Calu3 (cell line): ENCODE results near the gene PPA1. TPM values are rescaled to one million over a fixed set of nuclear protein-coding genes. Genes with fewer than 3 reads are reported as not detected.

Experiments
- BruUV-seq: library from RNA; stranded (reverse); fragments of 400-500 nt; replicated peaks from 2 replicates; lab custom pipeline; 2021; lab: Mats Ljungman, UMichigan
- CTCF ChIA-PET: fragments of 300-600 bp; sonication (Branson Sonifier 250); formaldehyde crosslinking; loops from one replicate; lab custom pipeline; 2022; ENCODE audit warnings: antibody characterized with exemption; lab: Charles Lee
- DNase-seq: peaks from one replicate; pipeline ENCODE4 v3.0.0; 2022
- H3K27ac Mint-ChIP-seq: one replicate; pipeline ENCODE4 v1.8.0; 2022; ENCODE audit warnings: mixed read lengths; ENCODE audit not compliant: unreplicated experiment
- H3K27me3 Mint-ChIP-seq: one replicate; pipeline ENCODE4 v1.8.0; 2022; ENCODE audit warnings: mixed read lengths; ENCODE audit not compliant: unreplicated experiment
- H3K36me3 Mint-ChIP-seq: one replicate; pipeline ENCODE4 v1.8.0; 2022; ENCODE audit warnings: mild to moderate bottlenecking, moderate library complexity, mixed read lengths; ENCODE audit not compliant: insufficient read depth, unreplicated experiment
- H3K4me1 Mint-ChIP-seq: one replicate; pipeline ENCODE4 v1.8.0; 2022; ENCODE audit warnings: mild to moderate bottlenecking, low read depth, mixed read lengths; ENCODE audit not compliant: unreplicated experiment
- H3K4me3 Mint-ChIP-seq: one replicate; pipeline ENCODE4 v1.8.0; 2022; ENCODE audit warnings: mild to moderate bottlenecking, low read depth, moderate library complexity, mixed read lengths; ENCODE audit not compliant: unreplicated experiment
- H3K9me3 Mint-ChIP-seq: one replicate; pipeline ENCODE4 v1.8.0; 2022; ENCODE audit warnings: low read depth, mixed read lengths; ENCODE audit not compliant: unreplicated experiment
- CTCF ChIP-seq: fragments of 200-600 bp; IDR thresholded peaks from one replicate; pipeline ENCODE4 v1.8.0; 2022; ENCODE audit warnings: antibody characterized with exemption; ENCODE audit not compliant: unreplicated experiment
- intact Hi-C: fragments of 100-400 bp; cut with micrococcal nuclease; formaldehyde crosslinking; loops from one replicate; pipeline ENCODE4 v1.10.0; 2022; ENCODE audit not compliant: unreplicated experiment
- total RNA-seq: library from RNA; stranded (reverse); gene quantifications from 2 replicates; pipeline ENCODE4 v1.2.3, GENCODE V29; 2022

Gene PPA1
- total RNA-seq, 1 experiment from 2014 or later: 280 TPM

- Mint-ChIP-seq H3K36me3 (peaks cover 65% of the 10 kb centered on the region), H3K9me3 (no peaks in the 10 kb centered on the region), H3K27me3 (no peaks in the 10 kb centered on the region), H3K4me3 (no peak overlapping the region), H3K4me1 (peaks cover 37% of the 10 kb centered on the region), H3K27ac (no peak overlapping the region)
- CTCF ChIA-PET: no interaction called here
- no TSS peak for BruUV-seq
- no peak for TF ChIP-seq CTCF
- intact Hi-C loops: no loop called here
- no peak for DNase-seq
Measured at GRCh38 chr10:70166394-70166793, 66.8 kb downstream of the PPA1 start.

- intact Hi-C loops: no loop called here
- H3K4me1 Mint-ChIP-seq: peaks cover 34% of the 10 kb centered on the region
- H3K36me3 Mint-ChIP-seq: peaks cover 48% of the 10 kb centered on the region
- no peak overlapping the region for H3K4me3 Mint-ChIP-seq
- no TSS peak for BruUV-seq
- no peak for DNase-seq
- H3K9me3 Mint-ChIP-seq: no peaks in the 10 kb centered on the region
- H3K27me3 Mint-ChIP-seq: no peaks in the 10 kb centered on the region
- CTCF ChIA-PET: no interaction called here
- no peak overlapping the region for H3K27ac Mint-ChIP-seq
- TF ChIP-seq CTCF: no peak
Measured at GRCh38 chr10:70164163-70164562, 69.1 kb downstream of the PPA1 start.

- Mint-ChIP-seq H3K36me3 (peaks cover 46% of the 10 kb centered on the region), H3K9me3 (no peaks in the 10 kb centered on the region), H3K4me1 (peaks cover 28% of the 10 kb centered on the region), H3K27ac (no peak overlapping the region), H3K4me3 (no peak overlapping the region), H3K27me3 (no peaks in the 10 kb centered on the region)
- intact Hi-C loops: no loop called here
- CTCF ChIA-PET: no interaction called here
- TF ChIP-seq CTCF: no peak
- no TSS peak for BruUV-seq
- DNase-seq: no peak
Measured at GRCh38 chr10:70163448-70163847, 69.8 kb downstream of the PPA1 start.

- Mint-ChIP-seq H3K27me3 (no peaks in the 10 kb centered on the region), H3K36me3 (peaks cover 40% of the 10 kb centered on the region)
- no TSS peak for BruUV-seq
Measured at GRCh38 chr10:70162892-70163201, 70.4 kb downstream of the PPA1 start.

More at GRCh38 chr10:70162892-70163201, 70.4 kb downstream of the PPA1 start:
- CTCF ChIA-PET: no interaction called here
- H3K4me1 Mint-ChIP-seq: peaks cover 28% of the 10 kb centered on the region
- intact Hi-C loops: no loop called here
- H3K4me3 Mint-ChIP-seq: no peak overlapping the region
- no peak for DNase-seq
- no peaks in the 10 kb centered on the region for H3K9me3 Mint-ChIP-seq
- no peak overlapping the region for H3K27ac Mint-ChIP-seq
- no peak for TF ChIP-seq CTCF
